ENCODE results near the gene AMPH. TPM values are rescaled to one million over a fixed set of nuclear protein-coding genes. Genes with fewer than 3 reads are reported as not detected.

Gene AMPH
- total and polyA plus RNA-seq, 8 donors: 0.90 to 12.5 (median 10.7) TPM

DNA sequence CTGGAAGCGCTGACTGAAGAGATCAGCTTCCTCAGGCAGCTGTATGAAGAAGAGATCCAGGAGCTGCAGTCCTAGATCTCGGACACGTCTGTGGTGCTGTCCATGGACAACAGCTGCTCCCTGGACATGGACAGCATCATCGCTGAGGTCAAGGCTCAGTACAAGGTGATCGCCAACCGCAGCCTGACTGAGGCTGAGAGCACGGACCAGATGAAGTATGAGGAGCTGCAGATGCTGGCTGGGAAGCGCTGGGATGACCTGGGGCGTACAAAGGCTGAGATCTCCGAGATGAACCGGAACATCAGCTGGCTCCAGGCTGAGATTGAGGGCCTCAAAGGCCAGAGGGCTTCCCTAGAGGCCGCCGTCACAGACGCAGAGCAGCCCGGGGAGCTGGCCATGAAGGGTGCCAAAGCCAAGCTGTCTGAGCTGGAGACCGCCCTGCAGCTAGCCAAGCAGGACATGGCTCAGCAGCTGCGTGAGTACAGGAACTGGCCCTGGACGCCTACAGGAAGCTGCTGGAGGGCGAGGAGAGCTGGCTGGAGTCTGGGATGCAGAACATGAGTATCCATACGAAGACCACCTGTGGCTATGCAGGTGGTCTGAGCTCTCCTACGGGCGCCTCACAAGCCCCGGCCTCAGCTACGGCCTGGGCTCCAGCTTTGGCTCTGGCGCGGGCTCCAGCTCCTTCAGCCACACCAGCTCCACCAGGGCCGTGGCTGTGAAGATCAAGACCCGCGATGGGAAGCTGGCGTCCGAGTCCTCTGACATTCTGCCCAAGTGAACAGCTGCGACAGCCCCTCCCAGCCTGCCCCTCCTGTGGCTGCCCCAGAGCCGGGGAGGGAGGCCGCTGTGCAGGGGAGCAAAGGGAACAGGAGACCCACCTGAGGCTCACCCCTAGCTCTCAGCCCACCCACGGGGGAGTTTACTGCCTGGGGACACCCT lies 24.9 kb upstream of the AMPH start:
- peak in 1 of 4 donors; percentile 78 for DNase-seq
- no peaks in the 10 kb centered on the region for H3K27me3 ChIP-seq
- ATAC-seq: no peak
- H3K4me1 ChIP-seq: peaks cover 0 to 19% of the 10 kb centered on the region in 2 donors
- intact Hi-C loops (cut with DNase I): loop anchor here in 1 of 2 donors (10.0 kb wide), 1 partner anchor 251 kb away; no protein-coding TSS in a partner anchor
- H3K36me3 ChIP-seq: no peaks in the 10 kb centered on the region
- peak overlapping the region in 1 of 2 donors; percentile 61 for H3K27ac ChIP-seq
- H3K9me3 ChIP-seq: no peaks in the 10 kb centered on the region
- TF ChIP-seq, protein P1, sequence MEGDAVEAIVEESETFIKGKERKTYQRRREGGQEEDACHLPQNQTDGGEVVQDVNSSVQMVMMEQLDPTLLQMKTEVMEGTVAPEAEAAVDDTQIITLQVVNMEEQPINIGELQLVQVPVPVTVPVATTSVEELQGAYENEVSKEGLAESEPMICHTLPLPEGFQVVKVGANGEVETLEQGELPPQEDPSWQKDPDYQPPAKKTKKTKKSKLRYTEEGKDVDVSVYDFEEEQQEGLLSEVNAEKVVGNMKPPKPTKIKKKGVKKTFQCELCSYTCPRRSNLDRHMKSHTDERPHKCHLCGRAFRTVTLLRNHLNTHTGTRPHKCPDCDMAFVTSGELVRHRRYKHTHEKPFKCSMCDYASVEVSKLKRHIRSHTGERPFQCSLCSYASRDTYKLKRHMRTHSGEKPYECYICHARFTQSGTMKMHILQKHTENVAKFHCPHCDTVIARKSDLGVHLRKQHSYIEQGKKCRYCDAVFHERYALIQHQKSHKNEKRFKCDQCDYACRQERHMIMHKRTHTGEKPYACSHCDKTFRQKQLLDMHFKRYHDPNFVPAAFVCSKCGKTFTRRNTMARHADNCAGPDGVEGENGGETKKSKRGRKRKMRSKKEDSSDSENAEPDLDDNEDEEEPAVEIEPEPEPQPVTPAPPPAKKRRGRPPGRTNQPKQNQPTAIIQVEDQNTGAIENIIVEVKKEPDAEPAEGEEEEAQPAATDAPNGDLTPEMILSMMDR (IDR thresholded peaks at IDR 0.05): no peak
- H3K4me3 ChIP-seq: no peak overlapping the region

DNA sequence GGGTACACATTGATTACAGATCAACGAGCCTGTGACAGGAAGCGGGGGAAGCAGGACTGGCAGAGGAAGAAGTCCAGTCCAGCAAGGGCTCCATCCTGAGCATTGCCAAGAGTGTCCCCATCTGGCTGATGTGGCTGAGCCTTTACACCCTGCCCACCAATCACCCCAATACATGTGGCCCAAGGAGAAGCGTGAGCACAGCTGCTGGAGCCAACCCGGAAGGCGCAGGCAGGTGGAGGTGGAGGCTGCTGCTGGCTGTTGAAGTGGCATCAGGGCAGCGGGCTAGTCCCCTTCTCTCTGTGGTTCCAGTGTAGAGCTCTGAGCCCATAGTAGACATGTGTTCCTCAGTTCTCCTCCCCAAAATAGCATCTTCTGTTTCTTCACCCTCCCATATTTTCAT lies 6.8 kb upstream of the AMPH start:
- Histone ChIP-seq H3K4me3 (no peak overlapping the region), H3K27ac (no peak overlapping the region), H3K9me3 (no peaks in the 10 kb centered on the region), H3K4me1 (no peaks in the 10 kb centered on the region), H3K36me3 (no peaks in the 10 kb centered on the region), H3K27me3 (peaks cover 0 to 9% of the 10 kb centered on the region in 2 donors)
- DNase-seq (no peak), ATAC-seq (no peak)
- intact Hi-C loops (cut with DNase I): no loop called here
- TF ChIP-seq, protein P1 (IDR thresholded peaks at IDR 0.05): no peak

DNA sequence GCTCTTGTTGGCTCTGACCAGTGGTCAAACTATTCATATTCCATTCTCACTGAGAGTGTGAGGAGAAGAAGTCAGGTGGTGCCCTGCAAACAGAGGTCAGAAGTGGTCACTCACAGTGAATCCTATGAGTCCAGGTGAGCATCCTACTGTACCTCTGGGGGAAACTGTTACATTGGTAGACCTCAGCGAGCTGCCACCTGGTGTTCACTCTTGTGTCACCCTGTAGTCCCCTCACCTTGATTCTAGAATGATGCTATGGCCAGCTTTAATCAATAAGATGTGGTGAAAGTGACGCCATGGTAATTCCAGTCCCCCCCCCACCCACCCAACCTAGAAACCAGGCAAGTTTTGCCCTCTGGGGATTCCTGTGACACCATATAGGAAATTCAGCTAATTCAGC lies 1.2 kb upstream of the AMPH start:
- H3K4me1 ChIP-seq: peaks cover 0 to 14% of the 10 kb centered on the region in 2 donors
- intact Hi-C loops (cut with DNase I): no loop called here
- ATAC-seq (no peak), DNase-seq (no peak)
- TF ChIP-seq, protein P1 (IDR thresholded peaks at IDR 0.05): no peak
- no peaks in the 10 kb centered on the region for H3K36me3 ChIP-seq
- H3K27ac ChIP-seq: no peak overlapping the region
- H3K9me3 ChIP-seq: no peaks in the 10 kb centered on the region
- no peak overlapping the region for H3K4me3 ChIP-seq
- peaks cover 18 to 64% of the 10 kb centered on the region in 2 donors for H3K27me3 ChIP-seq

DNA sequence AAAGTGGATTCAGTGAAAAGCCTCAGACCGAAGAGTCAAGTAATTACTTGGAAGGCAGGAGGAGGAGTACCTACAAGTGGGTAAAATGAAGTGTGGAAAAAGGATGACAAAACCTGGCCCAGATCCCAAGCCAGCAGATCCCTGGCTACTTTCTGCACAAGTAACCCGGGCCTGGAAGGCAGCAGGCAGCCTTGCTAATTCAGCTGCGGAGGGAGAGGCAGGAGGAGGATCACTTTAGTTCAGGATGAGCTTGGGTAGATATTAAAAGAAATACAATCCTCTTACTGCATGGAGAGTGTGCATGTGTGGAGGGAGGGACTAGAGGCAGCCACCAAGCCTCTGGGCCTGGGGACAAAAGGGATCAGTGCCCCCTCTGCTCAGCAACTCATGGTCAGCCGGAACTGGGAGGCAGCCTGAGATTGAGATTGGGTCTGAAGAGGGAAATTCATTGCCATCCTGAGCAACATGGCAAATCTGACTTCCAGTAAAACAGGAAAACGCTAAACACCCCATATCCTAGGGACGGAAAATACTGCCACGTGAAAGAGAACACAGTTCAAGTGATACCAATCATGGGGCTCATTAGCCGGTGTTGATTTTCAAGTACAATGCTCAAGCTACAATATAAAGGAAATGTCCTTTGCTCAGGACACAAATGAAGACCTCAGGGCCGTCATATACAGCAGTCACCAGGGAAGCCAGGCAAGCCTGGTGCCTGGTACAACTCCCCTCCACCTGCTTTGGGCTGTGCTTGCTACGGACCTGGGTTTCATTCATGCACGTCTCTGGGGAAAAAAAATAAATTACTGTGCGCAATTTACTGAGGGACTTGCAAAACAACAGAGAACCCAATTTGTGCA lies 1.3 kb downstream of the AMPH start:
- ATAC-seq: no peak
- peaks cover 18 to 72% of the 10 kb centered on the region in 2 donors for H3K27me3 ChIP-seq
- peaks cover 0 to 14% of the 10 kb centered on the region in 2 donors for H3K4me1 ChIP-seq
- H3K36me3 ChIP-seq: no peaks in the 10 kb centered on the region
- H3K9me3 ChIP-seq: peaks cover 0 to 7% of the 10 kb centered on the region in 2 donors
- TF ChIP-seq, protein P1 (IDR thresholded peaks at IDR 0.05): no peak
- DNase-seq: peak in 1 of 4 donors; percentile 5
- intact Hi-C loops (cut with DNase I): no loop called here
- H3K27ac ChIP-seq: no peak overlapping the region
- peak overlapping the region in 1 of 2 donors; percentile 48 for H3K4me3 ChIP-seq

Measured in left lung (tissue), 10 donors.